ENCODE results near the gene PLPPR1. TPM values are rescaled to one million over a fixed set of nuclear protein-coding genes. Genes with fewer than 3 reads are reported as not detected.

PLPPR1 gene
- total and polyA plus RNA-seq, 2 of the 13 experiments (the other 11 are each of a cell fraction or from before 2014, with no cell fraction given): 16.0 to 84.7 TPM

DNA sequence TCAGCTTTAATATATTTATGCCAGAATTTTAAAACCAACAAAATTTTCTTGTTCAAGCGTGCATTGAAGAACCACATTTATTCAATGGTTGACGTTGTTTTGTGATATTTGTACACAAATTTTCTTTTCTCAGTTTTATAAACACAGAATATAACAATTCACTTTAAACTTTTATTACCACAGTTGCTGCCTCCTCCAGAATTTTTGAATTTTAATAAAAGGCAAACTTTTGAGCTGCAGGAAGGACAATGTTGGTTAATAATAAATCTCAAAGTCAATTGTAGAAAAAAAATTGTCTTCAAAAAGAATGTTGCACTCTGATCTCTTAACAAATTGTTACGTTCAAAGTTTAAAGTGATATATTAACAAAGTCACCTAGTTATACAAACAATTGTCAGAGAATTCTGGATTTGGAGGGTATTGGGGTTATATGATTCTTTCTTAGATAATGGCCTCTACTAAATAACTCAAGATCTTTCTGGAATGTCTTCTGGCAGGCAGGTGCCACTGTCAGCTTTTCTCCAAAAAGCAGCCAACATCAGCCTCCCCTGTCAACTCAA is 295.8 kb downstream of the PLPPR1 start (continued):
- TF ChIP-seq ZNF282 (IDR thresholded peaks at IDR 0.05; ENCODE audit: partially characterized antibody) (no peak), MTF1 (CRISPR knock-in tag; IDR thresholded peaks at IDR 0.05) (no peak), WIZ (CRISPR knock-in tag; IDR thresholded peaks at IDR 0.05) (no peak), MBD4 (IDR thresholded peaks at IDR 0.05; ENCODE audit: borderline replicate concordance, low read length) (0 out of 2 replicates have a peak, but pooled peaks have one; percentile 56), ATF7-NPFF (CRISPR knock-in tag; IDR thresholded peaks at IDR 0.05; ENCODE audit: low read depth) (no peak), NFYB (CRISPR knock-in tag; IDR thresholded peaks at IDR 0.05) (no peak), ZSCAN30 (CRISPR knock-in tag; IDR thresholded peaks at IDR 0.05) (no peak), SIN3B (IDR thresholded peaks at IDR 0.05; ENCODE audit: low read length) (no peak), NR2F2 (IDR thresholded peaks at IDR 0.05; ENCODE audit: borderline replicate concordance, low read depth) (0 out of 2 replicates have a peak, but pooled peaks have one; percentile 39)
- TF ChIP-seq, protein P1, sequence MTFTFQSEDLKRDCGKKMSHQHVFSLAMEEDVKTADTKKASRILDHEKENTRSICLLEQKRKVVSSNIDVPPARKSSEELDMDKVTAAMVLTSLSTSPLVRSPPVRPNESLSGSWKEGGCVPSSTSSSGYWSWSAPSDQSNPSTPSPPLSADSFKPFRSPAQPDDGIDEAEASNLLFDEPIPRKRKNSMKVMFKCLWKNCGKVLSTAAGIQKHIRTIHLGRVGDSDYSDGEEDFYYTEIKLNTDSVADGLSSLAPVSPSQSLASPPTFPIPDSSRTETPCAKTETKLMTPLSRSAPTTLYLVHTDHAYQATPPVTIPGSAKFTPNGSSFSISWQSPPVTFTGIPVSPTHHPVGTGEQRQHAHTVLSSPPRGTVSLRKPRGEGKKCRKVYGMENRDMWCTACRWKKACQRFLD (CRISPR knock-in tag; IDR thresholded peaks at IDR 0.05; ENCODE audit: borderline replicate concordance): no peak
- TF ChIP-seq, protein P2, sequence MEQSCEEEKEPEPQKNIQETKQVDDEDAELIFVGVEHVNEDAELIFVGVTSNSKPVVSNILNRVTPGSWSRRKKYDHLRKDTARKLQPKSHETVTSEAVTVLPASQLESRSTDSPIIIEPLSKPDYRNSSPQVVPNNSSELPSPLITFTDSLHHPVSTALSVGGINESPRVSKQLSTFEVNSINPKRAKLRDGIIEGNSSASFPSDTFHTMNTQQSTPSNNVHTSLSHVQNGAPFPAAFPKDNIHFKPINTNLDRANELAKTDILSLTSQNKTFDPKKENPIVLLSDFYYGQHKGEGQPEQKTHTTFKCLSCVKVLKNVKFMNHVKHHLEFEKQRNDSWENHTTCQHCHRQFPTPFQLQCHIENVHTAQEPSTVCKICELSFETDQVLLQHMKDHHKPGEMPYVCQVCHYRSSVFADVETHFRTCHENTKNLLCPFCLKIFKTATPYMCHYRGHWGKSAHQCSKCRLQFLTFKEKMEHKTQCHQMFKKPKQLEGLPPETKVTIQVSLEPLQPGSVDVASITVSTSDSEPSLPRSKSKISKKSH (CRISPR knock-in tag; IDR thresholded peaks at IDR 0.05; ENCODE audit: borderline replicate concordance): no peak
- TF ChIP-seq, protein P3, sequence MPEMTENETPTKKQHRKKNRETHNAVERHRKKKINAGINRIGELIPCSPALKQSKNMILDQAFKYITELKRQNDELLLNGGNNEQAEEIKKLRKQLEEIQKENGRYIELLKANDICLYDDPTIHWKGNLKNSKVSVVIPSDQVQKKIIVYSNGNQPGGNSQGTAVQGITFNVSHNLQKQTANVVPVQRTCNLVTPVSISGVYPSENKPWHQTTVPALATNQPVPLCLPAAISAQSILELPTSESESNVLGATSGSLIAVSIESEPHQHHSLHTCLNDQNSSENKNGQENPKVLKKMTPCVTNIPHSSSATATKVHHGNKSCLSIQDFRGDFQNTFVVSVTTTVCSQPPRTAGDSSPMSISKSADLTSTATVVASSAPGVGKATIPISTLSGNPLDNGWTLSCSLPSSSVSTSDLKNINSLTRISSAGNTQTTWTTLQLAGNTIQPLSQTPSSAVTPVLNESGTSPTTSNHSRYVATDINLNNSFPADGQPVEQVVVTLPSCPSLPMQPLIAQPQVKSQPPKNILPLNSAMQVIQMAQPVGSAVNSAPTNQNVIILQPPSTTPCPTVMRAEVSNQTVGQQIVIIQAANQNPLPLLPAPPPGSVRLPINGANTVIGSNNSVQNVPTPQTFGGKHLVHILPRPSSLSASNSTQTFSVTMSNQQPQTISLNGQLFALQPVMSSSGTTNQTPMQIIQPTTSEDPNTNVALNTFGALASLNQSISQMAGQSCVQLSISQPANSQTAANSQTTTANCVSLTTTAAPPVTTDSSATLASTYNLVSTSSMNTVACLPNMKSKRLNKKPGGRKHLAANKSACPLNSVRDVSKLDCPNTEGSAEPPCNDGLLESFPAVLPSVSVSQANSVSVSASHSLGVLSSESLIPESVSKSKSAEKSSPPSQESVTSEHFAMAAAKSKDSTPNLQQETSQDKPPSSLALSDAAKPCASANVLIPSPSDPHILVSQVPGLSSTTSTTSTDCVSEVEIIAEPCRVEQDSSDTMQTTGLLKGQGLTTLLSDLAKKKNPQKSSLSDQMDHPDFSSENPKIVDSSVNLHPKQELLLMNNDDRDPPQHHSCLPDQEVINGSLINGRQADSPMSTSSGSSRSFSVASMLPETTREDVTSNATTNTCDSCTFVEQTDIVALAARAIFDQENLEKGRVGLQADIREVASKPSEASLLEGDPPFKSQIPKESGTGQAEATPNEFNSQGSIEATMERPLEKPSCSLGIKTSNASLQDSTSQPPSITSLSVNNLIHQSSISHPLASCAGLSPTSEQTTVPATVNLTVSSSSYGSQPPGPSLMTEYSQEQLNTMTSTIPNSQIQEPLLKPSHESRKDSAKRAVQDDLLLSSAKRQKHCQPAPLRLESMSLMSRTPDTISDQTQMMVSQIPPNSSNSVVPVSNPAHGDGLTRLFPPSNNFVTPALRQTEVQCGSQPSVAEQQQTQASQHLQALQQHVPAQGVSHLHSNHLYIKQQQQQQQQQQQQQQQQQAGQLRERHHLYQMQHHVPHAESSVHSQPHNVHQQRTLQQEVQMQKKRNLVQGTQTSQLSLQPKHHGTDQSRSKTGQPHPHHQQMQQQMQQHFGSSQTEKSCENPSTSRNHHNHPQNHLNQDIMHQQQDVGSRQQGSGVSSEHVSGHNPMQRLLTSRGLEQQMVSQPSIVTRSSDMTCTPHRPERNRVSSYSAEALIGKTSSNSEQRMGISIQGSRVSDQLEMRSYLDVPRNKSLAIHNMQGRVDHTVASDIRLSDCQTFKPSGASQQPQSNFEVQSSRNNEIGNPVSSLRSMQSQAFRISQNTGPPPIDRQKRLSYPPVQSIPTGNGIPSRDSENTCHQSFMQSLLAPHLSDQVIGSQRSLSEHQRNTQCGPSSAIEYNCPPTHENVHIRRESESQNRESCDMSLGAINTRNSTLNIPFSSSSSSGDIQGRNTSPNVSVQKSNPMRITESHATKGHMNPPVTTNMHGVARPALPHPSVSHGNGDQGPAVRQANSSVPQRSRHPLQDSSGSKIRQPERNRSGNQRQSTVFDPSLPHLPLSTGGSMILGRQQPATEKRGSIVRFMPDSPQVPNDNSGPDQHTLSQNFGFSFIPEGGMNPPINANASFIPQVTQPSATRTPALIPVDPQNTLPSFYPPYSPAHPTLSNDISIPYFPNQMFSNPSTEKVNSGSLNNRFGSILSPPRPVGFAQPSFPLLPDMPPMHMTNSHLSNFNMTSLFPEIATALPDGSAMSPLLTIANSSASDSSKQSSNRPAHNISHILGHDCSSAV (CRISPR knock-in tag; IDR thresholded peaks at IDR 0.05; ENCODE audit: borderline replicate concordance): no peak
- TF ChIP-seq, protein P4, sequence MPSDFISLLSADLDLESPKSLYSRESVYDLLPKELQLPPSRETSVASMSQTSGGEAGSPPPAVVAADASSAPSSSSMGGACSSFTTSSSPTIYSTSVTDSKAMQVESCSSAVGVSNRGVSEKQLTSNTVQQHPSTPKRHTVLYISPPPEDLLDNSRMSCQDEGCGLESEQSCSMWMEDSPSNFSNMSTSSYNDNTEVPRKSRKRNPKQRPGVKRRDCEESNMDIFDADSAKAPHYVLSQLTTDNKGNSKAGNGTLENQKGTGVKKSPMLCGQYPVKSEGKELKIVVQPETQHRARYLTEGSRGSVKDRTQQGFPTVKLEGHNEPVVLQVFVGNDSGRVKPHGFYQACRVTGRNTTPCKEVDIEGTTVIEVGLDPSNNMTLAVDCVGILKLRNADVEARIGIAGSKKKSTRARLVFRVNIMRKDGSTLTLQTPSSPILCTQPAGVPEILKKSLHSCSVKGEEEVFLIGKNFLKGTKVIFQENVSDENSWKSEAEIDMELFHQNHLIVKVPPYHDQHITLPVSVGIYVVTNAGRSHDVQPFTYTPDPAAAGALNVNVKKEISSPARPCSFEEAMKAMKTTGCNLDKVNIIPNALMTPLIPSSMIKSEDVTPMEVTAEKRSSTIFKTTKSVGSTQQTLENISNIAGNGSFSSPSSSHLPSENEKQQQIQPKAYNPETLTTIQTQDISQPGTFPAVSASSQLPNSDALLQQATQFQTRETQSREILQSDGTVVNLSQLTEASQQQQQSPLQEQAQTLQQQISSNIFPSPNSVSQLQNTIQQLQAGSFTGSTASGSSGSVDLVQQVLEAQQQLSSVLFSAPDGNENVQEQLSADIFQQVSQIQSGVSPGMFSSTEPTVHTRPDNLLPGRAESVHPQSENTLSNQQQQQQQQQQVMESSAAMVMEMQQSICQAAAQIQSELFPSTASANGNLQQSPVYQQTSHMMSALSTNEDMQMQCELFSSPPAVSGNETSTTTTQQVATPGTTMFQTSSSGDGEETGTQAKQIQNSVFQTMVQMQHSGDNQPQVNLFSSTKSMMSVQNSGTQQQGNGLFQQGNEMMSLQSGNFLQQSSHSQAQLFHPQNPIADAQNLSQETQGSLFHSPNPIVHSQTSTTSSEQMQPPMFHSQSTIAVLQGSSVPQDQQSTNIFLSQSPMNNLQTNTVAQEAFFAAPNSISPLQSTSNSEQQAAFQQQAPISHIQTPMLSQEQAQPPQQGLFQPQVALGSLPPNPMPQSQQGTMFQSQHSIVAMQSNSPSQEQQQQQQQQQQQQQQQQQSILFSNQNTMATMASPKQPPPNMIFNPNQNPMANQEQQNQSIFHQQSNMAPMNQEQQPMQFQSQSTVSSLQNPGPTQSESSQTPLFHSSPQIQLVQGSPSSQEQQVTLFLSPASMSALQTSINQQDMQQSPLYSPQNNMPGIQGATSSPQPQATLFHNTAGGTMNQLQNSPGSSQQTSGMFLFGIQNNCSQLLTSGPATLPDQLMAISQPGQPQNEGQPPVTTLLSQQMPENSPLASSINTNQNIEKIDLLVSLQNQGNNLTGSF (CRISPR knock-in tag; IDR thresholded peaks at IDR 0.05): no peak
